ENCODE results near the gene LCP2. TPM values are rescaled to one million over a fixed set of nuclear protein-coding genes. Genes with fewer than 3 reads are reported as not detected.

LCP2 gene
- total RNA-seq, 1 donor from 2014 or later: not detected

- peaks cover 10% of the 10 kb centered on the region for H3K27me3 Mint-ChIP-seq (ENCODE audit: insufficient read depth, low read depth)
- H3K9me3 Mint-ChIP-seq: peaks cover 29% of the 10 kb centered on the region
- no peaks in the 10 kb centered on the region for H3K36me3 ChIP-seq
- H4K20me1 ChIP-seq (ENCODE audit: low read depth): no peaks in the 10 kb centered on the region
- H3K4me2 ChIP-seq: no peak overlapping the region
- no peaks in the 10 kb centered on the region for H3K79me2 ChIP-seq (ENCODE audit: low read depth)
- H3K9ac ChIP-seq: no peak overlapping the region
- no peaks in the 10 kb centered on the region for H3F3A ChIP-seq (ENCODE audit: low read depth)
- H2AFZ ChIP-seq (replicated peaks): no peak overlapping the region
- no peak overlapping the region for H3K4me3 Mint-ChIP-seq
- H3K27me3 ChIP-seq: no peaks in the 10 kb centered on the region
- H3K27ac ChIP-seq: no peak overlapping the region
- H3K27ac Mint-ChIP-seq: no peak overlapping the region
- TF ChIP-seq EZH2 (IDR thresholded peaks at IDR 0.05) (no peak), CTCF (IDR thresholded peaks at IDR 0.05) (no peak), EZH2phosphoT487 (IDR thresholded peaks at IDR 0.05) (no peak)
- no peaks in the 10 kb centered on the region for H3K36me3 Mint-ChIP-seq
- DNase-seq (ENCODE audit: low spot score): no peak
- no peaks in the 10 kb centered on the region for H3K4me1 Mint-ChIP-seq
- no peaks in the 10 kb centered on the region for H3K4me1 ChIP-seq
- H3K9me3 ChIP-seq (ENCODE audit: low read depth): peaks cover 6% of the 10 kb centered on the region
- no peak overlapping the region for H3K4me3 ChIP-seq
Measured at GRCh38 chr5:170286386-170286925, 11.1 kb downstream of the LCP2 start.

- H3K27me3 Mint-ChIP-seq (ENCODE audit: insufficient read depth, low read depth): peaks cover 14% of the 10 kb centered on the region
- Histone ChIP-seq H3F3A (ENCODE audit: low read depth) (peaks cover 6% of the 10 kb centered on the region), H3K9me3 (ENCODE audit: low read depth) (peaks cover 6% of the 10 kb centered on the region), H3K36me3 (no peaks in the 10 kb centered on the region), H3K4me3 (no peak overlapping the region), H2AFZ (replicated peaks) (no peak overlapping the region), H3K9ac (no peak overlapping the region), H3K79me2 (ENCODE audit: low read depth) (no peaks in the 10 kb centered on the region), H4K20me1 (ENCODE audit: low read depth) (no peaks in the 10 kb centered on the region), H3K27ac (no peak overlapping the region), H3K27me3 (no peaks in the 10 kb centered on the region), H3K4me1 (peaks cover 6% of the 10 kb centered on the region), H3K4me2 (no peak overlapping the region)
- no peak overlapping the region for H3K27ac Mint-ChIP-seq
- no peaks in the 10 kb centered on the region for H3K36me3 Mint-ChIP-seq
- TF ChIP-seq EZH2phosphoT487 (IDR thresholded peaks at IDR 0.05) (no peak), EZH2 (IDR thresholded peaks at IDR 0.05) (no peak), CTCF (IDR thresholded peaks at IDR 0.05) (no peak)
- DNase-seq (ENCODE audit: low spot score): no peak
- H3K9me3 Mint-ChIP-seq: peaks cover 25% of the 10 kb centered on the region
- H3K4me3 Mint-ChIP-seq: no peak overlapping the region
- peaks cover 3% of the 10 kb centered on the region for H3K4me1 Mint-ChIP-seq
Measured at GRCh38 chr5:170285181-170285580, 12.4 kb downstream of the LCP2 start.

- Histone ChIP-seq H3K4me3 (no peak overlapping the region), H3K9ac (no peak overlapping the region), H3K9me3 (ENCODE audit: low read depth) (no peaks in the 10 kb centered on the region), H3K27me3 (no peaks in the 10 kb centered on the region), H3K4me2 (no peak overlapping the region), H3K4me1 (peaks cover 16% of the 10 kb centered on the region), H3F3A (ENCODE audit: low read depth) (peaks cover 15% of the 10 kb centered on the region), H3K27ac (no peak overlapping the region), H3K36me3 (no peaks in the 10 kb centered on the region), H3K79me2 (ENCODE audit: low read depth) (no peaks in the 10 kb centered on the region), H4K20me1 (ENCODE audit: low read depth) (no peaks in the 10 kb centered on the region), H2AFZ (replicated peaks) (no peak overlapping the region)
- TF ChIP-seq CTCF (IDR thresholded peaks at IDR 0.05) (no peak), EZH2phosphoT487 (IDR thresholded peaks at IDR 0.05) (no peak), EZH2 (IDR thresholded peaks at IDR 0.05) (no peak)
- H3K4me3 Mint-ChIP-seq: no peak overlapping the region
- H3K4me1 Mint-ChIP-seq: peaks cover 12% of the 10 kb centered on the region
- H3K36me3 Mint-ChIP-seq: no peaks in the 10 kb centered on the region
- DNase-seq (ENCODE audit: low spot score): no peak
- H3K9me3 Mint-ChIP-seq: peaks cover 18% of the 10 kb centered on the region
- no peak overlapping the region for H3K27ac Mint-ChIP-seq
- H3K27me3 Mint-ChIP-seq (ENCODE audit: insufficient read depth, low read depth): peaks cover 11% of the 10 kb centered on the region
Measured at GRCh38 chr5:170284231-170284630, 13.3 kb downstream of the LCP2 start.
